Lung (tissue), 12 donors: ENCODE data around the gene CARD11. TPM values are rescaled to one million over a fixed set of nuclear protein-coding genes. Genes with fewer than 3 reads are reported as not detected.

Experiments used
- ATAC-seq: fragments of 200-7000 bp; cut with Tn5 transposase; one replicate; pipeline ENCODE4 v1.9.1; 2020; ENCODE audit warnings: moderate number of reproducible peaks; ENCODE audit not compliant: insufficient read depth, low FRiP score
- DNase-seq, 3 donors: peaks; one replicate each; pipeline ENCODE4 v3.0.0-alpha.2; 2013 to 2017
- H3K27ac ChIP-seq, 2 donors: one replicate each; pipeline ENCODE4 v1.5.1; 2013; ENCODE audit warnings: mild to moderate bottlenecking in 2 of 2, moderate library complexity in 2 of 2, control low read depth in 1 of 2, inconsistent platforms in 1 of 2, low read depth in 1 of 2, low read length in 1 of 2
- H3K27me3 ChIP-seq, 3 donors: one replicate each; pipeline ENCODE4 v1.5.1; 2013; ENCODE audit warnings: low read length in 2 of 3; ENCODE audit not compliant: control insufficient read depth in 3 of 3, insufficient read depth in 3 of 3
- H3K36me3 ChIP-seq, 4 donors: one replicate each; pipeline ENCODE4 v1.5.1; 2013; ENCODE audit warnings: low read length in 4 of 4, mild to moderate bottlenecking in 1 of 4, moderate library complexity in 1 of 4; ENCODE audit not compliant: control insufficient read depth in 4 of 4, insufficient read depth in 4 of 4
- H3K4me1 ChIP-seq, 5 donors: one replicate each; pipeline ENCODE4 v1.5.1; 2013; ENCODE audit warnings: low read length in 5 of 5, mild to moderate bottlenecking in 2 of 5, moderate library complexity in 1 of 5; ENCODE audit not compliant: control insufficient read depth in 5 of 5, insufficient read depth in 5 of 5
- H3K4me3 ChIP-seq: one replicate; pipeline ENCODE4 v1.5.1; 2013; ENCODE audit warnings: mild to moderate bottlenecking, control low read depth, moderate library complexity
- H3K9ac ChIP-seq, 2 donors: one replicate each; pipeline ENCODE4 v1.5.1; 2013; ENCODE audit warnings: low read length in 2 of 2, control low read depth in 1 of 2; ENCODE audit not compliant: insufficient read depth in 1 of 2
- H3K9me3 ChIP-seq, 4 donors: one replicate each; pipeline ENCODE4 v1.5.1; 2013; ENCODE audit warnings: low read length in 3 of 4, mild to moderate bottlenecking in 1 of 4, moderate library complexity in 1 of 4; ENCODE audit not compliant: control insufficient read depth in 4 of 4, insufficient read depth in 3 of 4
- CTCF ChIP-seq: IDR thresholded peaks from 2 replicates; pipeline ENCODE4 v1.5.1; 2012; ENCODE audit warnings: mild to moderate bottlenecking; ENCODE audit errors: control extremely low read depth, extremely low read depth
- WGBS, 2 donors: extraction: QIAGEN DNeasy Blood & Tissue Kit; methylation state at CpG; one replicate each; pipeline ENCODE4 v1.1.7; 2013; 5-methylcytosine and 5-hydroxymethylcytosine counted together
- polyA plus RNA-seq, 2 donors: library from polyadenylated mRNA; stranded (reverse); fragments of 200-250 nt; gene quantifications; one replicate each; pipeline ENCODE4 v1.2.1, GENCODE V29; 2013
- total RNA-seq, 2 donors: library from RNA; depleted of rRNA in 1 of 2; stranded (reverse); fragments of >200 nt in 1 of 2; gene quantifications; one replicate each; pipeline ENCODE4 v1.2.1, GENCODE V29; 2014 to 2021
- donor health status: control.
- donor health status: control.
- donor health status: Bipolar disorder and iron deficiency.
- donor health status: healthy.
- donor health status: DM: yes; HTN: yes; CAD: no.

The CARD11 gene
- total and polyA plus RNA-seq, 4 donors, result 1.5 to 4.3 (median 3.7) TPM

- no peak overlapping the region for H3K4me3 ChIP-seq
- no peak overlapping the region for H3K27ac ChIP-seq
- peaks cover 0 to 4% (median under 1%) of the 10 kb centered on the region in 4 donors for H3K9me3 ChIP-seq
- no peaks in the 10 kb centered on the region for H3K36me3 ChIP-seq
- H3K9ac ChIP-seq, result no peak overlapping the region
- H3K27me3 ChIP-seq, result no peaks in the 10 kb centered on the region
- no peak for TF ChIP-seq CTCF
- H3K4me1 ChIP-seq, result no peaks in the 10 kb centered on the region
- ATAC-seq (no peak), DNase-seq (no peak)
- 95 to 96% methylated on average over 3 to 4 of the region's 4 CpGs for WGBS, 2 donors
Observed at GRCh38 chr7:3070908-3071307, 27.2 kb upstream of the CARD11 start.

DNA sequence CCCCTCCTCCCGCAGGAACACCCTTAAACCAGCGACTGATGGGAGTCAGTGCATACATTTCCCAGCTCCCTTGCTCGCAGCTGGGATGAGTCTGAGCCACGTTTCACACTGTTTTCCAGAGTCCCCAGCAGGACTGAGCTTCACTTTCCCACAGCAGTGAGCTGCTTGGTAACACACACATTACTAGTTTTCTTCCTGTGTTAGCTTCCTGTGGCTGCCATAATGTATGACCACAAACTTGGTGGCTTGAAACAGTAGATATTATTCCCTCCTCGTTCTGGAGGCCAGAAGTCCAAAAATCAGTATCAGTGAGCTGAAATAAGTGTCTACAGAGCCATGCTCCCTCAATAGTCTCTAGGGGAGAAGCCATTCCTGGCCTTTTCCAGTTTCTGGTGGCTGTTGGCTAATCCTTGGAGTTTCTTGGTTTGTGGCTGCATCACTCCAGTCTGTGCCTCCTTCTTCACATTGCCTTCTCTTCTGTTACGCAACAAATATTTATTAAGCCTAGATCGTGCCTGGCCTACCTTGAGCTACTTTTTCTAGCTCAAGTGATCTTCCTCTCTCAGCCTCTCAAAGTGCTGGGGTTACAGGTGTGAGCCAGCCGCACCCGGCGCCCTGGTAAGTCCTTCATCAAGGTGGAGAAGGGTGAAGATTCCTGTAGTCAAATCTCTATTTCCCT, 26.2 kb upstream of the CARD11 start:
- no peak overlapping the region for H3K4me3 ChIP-seq
- no peaks in the 10 kb centered on the region for H3K4me1 ChIP-seq
- ATAC-seq (no peak), DNase-seq (no peak)
- no peak overlapping the region for H3K9ac ChIP-seq
- no peaks in the 10 kb centered on the region for H3K27me3 ChIP-seq
- H3K9me3 ChIP-seq, result peaks cover 0 to 2% (median 0%) of the 10 kb centered on the region in 4 donors
- TF ChIP-seq CTCF, result no peak
- no peaks in the 10 kb centered on the region for H3K36me3 ChIP-seq
- 75 to 76% methylated on average over 10 of the region's 10 CpGs for WGBS, 2 donors
- H3K27ac ChIP-seq, result no peak overlapping the region

- ATAC-seq, result no peak
- no peak for DNase-seq
- no peak overlapping the region for H3K27ac ChIP-seq
Observed at GRCh38 chr7:3068530-3068929, 24.9 kb upstream of the CARD11 start.

More at GRCh38 chr7:3068530-3068929, 24.9 kb upstream of the CARD11 start:
- peaks cover 0 to 2% (median 0%) of the 10 kb centered on the region in 4 donors for H3K9me3 ChIP-seq
- 66 to 67% methylated on average over 4 of the region's 4 CpGs for WGBS, 2 donors
- no peak overlapping the region for H3K9ac ChIP-seq
- no peaks in the 10 kb centered on the region for H3K36me3 ChIP-seq
- H3K4me1 ChIP-seq, result no peaks in the 10 kb centered on the region
- H3K27me3 ChIP-seq, result no peaks in the 10 kb centered on the region
- TF ChIP-seq CTCF, result no peak
- H3K4me3 ChIP-seq, result no peak overlapping the region
